B cell (primary cell): Measurements from ENCODE around the gene ARF5.

Experiments
- CTCF ChIP-seq: fragments of 200-600 bp; IDR thresholded peaks from one replicate; pipeline ENCODE4 v1.8.0; 2022; ENCODE audit warnings: antibody characterized with exemption, mild to moderate bottlenecking
- EZH2 ChIP-seq: IDR thresholded peaks from 2 replicates; pipeline ENCODE4 v1.6.1; 2012; ENCODE audit warnings: borderline replicate concordance, low read depth, mild to moderate bottlenecking, moderate library complexity, low read length; ENCODE audit not compliant: insufficient read depth, poor library complexity, severe bottlenecking

- TF ChIP-seq CTCF (no peak), EZH2 (no peak)
Measured at GRCh38 chr7:127595737-127596136, 7.5 kb downstream of the ARF5 start.
